NCI-H1417 treated with DMSO at 0.1 percent for 48 hours (cell line): Measurements from ENCODE around the gene OGN.
"Not testable (repeated sequence)": the region's sequence is repeated elsewhere in the genome, so short reads cannot be mapped to it uniquely, and the experiment has no call there.

Source experiments
- DNase-seq: peaks from one replicate; lab custom pipeline; 2025; lab: John Stamatoyannopoulos, UW

Gene OGN, protein sequence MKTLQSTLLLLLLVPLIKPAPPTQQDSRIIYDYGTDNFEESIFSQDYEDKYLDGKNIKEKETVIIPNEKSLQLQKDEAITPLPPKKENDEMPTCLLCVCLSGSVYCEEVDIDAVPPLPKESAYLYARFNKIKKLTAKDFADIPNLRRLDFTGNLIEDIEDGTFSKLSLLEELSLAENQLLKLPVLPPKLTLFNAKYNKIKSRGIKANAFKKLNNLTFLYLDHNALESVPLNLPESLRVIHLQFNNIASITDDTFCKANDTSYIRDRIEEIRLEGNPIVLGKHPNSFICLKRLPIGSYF

DNA sequence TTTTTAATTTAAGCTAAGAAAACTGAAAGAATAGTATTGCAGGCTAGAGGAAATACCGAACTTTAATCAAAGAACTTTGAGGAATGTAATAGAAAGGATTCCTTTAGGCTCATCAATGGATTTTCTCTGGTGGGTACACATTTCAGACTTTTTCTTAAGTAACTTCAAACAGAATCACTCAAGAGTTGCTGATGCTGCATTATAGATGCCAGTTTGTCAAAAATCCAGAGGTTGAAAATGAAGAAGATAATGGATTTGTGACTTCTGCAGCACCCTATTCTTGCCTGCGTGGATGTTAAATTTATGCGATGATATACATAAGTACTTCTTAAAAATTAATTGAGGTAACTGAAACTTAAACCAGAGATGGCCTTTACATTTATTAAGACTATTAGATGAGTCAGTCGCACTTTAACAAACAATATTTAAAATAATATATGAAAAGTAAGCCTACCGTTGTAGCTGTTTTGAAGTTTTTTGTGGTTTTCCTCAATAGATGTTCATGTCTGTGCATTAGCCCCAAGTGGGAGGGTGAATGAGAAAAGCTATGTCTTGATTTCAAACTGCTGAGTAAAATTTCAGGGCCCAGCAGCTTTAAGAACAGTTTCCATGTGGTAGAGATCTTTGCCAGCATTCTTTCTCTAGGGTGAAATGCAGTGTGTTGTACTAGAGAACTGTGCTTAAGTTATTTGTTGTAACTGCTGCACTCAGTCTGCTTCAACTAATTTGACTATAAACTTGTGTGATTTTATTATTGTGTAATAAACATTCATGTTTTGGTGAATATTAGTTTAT is at the start of gene OGN:
TSS of gene OGN (minus strand) at position 537 of the 795 bp plus-strand sequence. CDS start 1,171 bp downstream, outside the sequence.
- DNase-seq: no peak

DNA sequence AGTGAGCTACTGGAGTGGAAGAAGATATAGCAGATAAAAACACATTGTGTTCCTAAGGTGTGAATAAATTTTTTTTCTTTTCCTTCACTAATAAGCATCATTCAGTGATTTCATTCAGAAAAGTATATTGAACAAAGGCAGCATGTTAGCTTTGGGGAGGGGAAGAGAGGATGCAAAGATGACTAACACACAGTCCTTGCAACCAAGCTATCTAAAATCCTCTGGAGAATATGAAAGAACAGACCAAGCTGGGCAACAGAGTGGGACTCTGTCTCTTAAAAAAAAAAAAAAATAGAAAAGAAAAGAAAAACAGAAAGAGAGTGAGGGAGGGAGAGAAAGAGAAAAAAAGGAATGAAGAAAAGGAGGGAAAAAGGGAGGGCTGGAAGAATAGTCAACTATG is 42.2 kb upstream of the OGN start:
- no peak for DNase-seq

DNA sequence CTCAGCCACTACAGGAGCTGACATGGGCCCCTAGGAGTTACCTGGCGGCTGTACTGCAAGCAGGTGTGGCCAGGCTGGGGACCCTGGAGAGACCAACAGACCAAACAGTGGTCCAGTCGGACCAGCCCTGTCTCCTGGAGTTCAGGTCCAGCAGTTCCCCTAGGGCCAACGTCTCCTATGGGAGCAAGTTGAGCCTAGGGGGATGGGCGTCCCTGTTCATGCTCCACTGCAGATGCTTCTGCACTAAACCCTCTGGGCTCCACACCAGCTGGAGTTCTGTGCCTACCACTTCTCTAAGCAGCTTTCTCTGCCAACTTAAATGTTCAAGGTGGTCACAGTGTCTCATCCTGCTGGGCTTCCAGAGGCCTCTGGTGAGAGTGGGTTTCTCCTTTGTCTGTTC is 40.5 kb upstream of the OGN start:
- DNase-seq: no peak

DNA sequence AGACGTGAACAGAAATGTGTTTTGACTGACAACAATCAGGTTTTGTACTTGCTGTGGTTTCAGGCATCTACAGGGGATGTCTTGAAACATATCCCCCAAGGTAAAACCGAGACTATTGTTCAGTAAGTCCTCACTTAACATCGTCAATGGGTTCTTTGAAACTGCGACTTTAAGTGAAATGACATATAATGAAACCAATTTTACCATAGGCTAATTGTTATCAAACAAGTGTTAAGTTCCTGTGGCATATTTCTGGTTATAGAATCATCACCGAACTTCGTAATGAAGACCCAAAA is 36.3 kb upstream of the OGN start:
- no peak for DNase-seq

DNA sequence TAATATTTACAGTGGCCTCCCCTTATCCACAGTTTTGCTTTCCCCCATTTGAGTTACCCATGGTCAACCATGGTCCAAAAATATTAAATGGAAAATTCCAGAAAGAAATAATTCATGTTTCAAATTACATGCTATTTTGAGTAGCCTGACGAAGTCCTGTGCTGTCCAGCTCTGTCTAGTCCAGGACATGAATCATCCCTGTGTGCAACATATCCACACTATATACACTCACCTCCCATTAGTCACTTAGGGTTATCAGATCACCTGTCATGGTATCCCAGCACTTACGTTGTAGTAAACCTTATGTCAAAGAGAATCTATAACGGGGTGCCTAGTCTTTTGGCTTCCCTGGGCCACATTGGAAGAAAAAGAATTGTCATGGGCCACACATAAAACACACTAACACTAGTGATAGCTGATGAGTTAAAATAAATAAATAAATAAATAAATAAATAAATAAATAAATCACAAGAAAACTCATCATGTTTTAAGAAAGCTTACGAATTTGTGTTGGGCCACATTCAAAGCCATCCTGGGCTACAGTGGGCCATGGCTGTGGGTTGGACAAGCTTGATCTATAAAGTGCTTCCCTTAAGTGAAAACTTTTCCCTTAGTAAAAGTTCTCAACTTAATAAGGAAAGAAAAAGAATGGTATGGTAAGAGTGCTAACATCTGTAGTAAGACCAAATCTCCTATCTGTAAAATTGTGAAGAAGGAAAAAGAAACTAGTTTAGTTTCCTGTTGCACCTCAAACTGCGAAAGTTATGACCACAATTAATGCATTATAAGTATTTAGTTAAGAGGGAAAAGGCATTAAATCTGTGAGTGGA is 35.8 kb upstream of the OGN start:
- no peak for DNase-seq

DNA sequence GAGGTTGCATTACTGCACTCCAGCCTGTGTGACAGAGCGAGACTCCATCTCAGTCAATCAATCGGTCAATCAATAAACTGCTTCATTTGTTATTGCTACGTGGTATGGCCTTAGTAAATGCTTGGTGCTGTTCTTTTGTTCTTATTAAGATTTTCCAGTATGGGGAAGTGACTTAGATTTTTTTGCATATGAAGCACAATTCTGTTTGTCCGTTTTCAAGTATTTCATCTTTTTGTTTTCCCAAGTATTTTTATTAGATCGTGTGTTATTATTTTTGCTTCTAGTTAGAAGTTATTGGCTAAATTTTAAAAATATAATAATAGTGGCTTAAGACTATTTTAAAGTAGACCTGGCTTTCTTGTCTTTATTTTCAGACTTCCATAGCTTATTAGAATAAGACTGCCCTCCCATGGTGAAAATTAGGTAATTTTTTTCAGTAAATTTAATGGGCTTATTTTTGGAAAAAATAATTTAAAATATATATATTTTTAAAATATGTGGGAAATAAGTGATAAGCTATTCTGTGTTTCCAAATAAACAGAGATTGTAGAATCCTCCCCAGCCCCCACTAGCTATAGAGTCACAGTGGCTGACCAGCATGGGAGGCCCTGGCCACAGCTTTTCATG is 34.6 kb upstream of the OGN start:
- no peak for DNase-seq

DNA sequence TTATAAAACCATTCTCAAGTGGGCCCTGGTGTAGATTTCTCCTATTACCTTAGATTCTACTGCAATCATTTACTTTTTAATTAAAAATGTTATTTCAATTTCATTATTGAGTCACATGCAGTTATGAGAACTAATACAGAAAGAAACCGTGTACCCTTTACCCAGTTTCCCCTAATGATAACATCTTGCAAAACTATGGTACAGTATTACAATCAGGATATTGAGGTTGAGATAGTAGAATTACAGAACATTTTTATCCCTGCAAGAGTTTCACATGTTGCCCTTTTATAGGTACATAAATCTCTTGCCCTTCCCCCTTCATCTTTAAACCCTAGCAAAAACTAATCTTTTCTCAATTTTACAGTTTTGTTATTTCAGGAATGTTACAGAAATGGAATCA is 30.9 kb upstream of the OGN start:
- no peak for DNase-seq

DNA sequence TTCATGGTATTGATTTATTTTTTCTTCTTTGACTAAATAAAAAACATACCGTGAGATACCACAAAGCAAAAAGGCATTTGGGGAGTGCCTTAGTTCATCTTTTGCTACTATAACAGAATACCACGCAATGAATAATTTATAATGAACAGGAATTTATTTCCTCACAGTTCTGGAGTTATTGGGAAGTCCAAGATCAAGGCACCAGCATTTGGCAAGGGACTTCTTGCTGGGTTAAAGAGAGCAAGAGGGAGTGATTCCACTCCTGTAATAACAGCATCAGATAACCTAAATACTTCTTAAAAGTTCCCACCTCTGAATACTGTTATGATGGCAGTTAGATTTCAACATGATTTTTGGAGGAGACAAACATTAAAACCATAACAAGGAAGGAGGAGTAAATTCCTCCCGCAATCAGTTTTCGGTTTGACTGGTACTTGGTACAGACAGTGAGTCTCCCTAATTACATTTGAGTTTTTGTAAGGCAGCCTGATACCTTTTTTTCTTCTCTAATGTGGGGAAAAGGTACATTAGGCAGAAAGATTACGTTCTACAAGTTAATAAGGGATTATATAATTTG is 28.7 kb upstream of the OGN start:
- DNase-seq: no peak

DNA sequence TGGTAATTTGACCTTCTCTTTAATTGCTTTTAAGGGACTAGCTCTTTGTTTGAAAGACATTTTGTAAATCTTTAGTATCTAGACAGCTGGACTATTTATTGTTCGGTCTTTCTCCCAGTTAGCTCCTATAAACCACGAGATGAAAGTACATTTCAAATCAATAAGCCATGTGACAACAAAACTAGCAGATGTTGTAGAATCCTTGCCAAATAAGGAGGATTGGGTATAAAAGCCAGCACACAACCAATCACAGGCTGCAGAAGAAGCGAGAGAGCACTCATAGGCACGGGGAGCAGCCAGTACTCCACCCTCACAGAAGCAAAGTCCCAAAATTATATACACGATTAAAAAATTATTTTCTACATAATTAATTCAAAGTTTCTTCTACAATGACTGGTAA is 28.0 kb upstream of the OGN start:
- DNase-seq: no peak

DNA sequence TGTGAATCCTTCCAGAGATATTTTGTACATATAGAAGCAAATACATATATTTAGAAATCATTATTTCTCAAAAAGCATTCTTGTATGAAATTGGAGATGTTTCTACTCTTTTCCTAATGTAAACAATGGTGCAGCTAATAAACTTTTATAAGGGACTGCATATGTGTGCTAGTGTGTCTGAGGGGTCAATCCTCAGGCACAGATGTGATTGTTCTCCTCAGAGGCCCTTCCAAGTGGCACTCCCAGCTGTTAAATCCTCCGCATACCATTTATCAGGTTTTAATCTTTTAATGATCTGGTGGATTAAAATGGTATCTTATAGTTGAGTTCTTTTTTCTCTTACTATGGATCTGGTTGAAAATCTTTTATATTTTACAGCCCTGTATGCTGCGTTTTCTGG is 25.5 kb upstream of the OGN start:
- DNase-seq: no peak

DNA sequence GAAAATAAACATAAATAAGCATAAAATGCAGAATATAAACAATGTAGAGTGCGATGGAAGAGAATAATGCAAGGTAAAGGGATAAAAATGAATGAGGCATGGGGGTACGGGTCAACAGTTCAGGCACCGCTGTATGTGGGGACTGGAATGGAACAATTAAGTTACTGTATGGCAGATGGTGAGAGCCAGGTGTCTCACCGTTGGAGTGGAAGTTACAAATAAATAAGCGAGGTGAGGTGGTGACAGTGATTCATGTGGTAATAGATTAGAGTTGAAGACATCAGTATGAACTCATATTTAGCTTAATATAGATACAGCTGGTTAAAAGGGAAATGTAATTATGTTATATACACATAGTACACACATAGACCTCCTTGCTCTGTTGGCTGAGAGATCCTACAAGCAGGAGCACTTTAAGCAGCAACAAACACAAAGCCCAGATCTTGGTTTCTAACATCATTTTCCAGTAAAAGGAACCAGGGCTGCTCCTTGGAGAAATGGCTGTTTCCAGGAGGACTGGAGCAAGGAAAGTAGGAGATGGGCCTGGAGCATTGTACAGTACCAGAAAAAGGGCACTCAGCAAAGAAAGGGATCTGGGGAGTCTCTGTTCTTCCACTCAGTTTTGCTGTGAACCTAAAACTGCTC is 22.2 kb upstream of the OGN start:
- DNase-seq: peak; percentile 98

DNA sequence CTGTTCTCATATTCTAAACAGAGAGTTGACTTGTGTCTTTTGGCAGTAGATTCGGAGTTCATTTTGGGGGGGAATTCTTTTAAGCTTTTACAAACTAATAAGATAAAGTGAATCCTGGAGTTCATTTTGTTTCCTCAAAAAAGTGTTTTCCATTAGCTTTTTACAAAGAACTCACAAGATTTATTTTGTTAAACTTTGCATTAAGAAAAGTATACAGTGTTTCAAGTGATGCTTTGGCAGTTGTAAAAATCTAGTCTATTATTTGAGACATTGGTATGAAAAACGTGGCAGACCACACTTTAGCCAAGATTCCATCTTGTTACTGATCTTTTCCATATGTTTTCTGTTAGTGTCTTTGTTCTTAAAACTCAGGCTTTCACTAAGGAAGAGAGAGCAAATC is 21.1 kb upstream of the OGN start:
- DNase-seq: no peak

DNA sequence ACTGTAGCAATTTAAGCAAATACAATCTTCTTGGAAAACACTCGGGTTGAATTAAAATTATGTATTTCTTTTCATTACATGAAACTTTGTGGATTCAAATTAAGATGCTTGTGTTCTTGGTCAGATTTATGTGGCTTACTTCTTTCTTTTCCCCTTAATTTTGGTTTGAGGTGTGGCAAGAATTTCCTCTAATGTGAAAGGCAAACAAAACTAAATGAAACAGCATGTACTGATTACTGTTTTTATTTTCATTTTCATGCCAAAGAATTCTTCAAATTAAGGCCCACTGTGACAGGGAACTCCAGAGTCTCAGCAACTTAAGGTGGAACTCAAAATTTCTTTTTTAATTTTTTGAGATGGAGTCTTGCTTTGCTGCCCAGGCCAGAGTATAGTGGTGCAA is 20.0 kb upstream of the OGN start, which contains the start of gene OMD:
TSS of gene OMD (minus strand) at position 132 of the 400 bp plus-strand sequence. CDS start 6,913 bp downstream, outside the sequence.
- DNase-seq: no peak

DNA sequence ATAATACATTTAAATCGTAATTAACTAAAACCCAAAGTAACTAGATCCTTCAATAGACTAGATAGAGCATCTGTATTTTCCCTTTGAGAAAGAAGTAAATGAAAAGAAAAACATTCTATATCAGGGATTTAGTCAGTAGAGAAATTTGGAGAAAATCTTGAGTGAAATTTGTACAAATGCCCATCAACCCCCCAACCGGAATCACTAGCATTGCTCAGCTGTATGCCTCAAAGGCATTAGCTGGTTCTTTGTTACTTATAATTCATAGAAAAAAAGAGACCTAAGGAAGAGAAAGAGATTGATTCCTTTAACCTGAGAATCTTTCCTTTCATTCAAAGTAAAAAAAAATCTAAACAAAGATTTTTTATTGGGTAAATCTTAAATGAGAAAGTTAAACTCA is 19.2 kb upstream of the OGN start:
- no peak for DNase-seq

DNA sequence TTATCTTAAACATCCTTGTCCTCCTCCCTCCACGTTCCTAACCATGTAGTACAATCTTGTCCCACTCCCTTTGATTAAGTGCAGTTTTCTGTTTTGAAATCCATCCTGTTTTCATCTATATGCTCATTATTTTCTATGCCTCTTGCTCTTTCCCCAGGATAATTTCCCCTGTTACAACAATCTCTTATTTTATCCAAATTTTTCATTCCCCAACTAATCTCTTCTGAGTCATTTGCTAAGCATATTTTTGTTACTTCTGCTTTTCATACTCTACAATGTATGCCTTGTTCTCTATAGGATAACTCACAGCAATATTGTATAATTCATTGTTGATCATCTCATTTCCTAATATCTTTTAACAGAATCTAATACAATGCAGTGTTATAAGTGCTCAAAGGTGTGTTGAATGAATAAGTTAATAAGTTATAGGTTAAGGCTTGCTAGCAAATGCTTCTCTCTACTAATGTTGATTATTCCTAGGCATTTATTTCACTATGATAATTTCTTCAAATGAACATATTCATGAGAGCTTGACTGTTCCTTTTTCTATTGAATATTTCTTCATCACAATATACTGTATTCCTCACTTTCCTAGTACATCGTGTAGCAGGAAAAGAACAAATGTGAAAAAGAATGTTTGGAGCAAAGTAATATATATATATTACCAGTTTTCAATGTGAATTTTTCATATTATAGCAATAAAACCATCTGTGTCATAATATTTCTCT is 18.4 kb upstream of the OGN start:
- no peak for DNase-seq

DNA sequence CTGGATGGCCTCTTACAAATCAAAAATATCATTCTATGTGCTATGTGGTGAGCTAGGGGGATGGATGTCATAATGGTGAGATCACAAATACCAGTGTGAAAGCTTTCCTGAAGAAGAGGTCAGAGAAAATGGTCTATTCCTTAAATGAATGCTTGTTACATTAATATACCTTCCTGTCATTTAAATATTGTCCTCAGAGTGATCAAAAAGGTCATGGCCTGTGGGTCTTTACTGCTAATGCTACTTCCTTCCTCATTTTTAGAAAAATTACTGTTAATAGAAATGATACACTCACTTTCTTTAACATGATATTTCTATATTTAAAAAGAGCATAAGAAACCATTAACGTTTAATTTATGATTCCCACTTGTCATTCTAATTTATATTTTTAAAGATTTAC is 10.2 kb upstream of the OGN start:
- no peak for DNase-seq

DNA sequence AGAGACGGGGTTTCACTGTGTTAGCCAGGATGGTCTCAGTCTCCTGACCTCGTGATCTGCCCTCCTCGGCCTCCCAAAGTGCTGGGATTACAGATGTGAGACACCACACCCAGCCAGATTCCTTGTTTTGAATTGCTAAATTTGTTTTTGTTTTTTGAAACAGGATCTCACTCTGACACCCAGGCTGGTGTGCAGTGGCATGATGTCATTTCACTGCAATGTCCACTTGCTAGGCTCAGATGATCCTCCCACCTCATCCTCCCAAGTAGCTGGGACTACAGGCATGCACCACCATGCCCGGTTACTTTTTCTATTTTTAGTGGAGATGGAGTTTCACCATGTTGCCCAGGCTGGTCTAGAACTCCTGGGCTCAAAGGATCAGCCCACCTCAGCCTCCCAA is 6.8 kb upstream of the OGN start:
- DNase-seq: not testable (repeated sequence)

DNA sequence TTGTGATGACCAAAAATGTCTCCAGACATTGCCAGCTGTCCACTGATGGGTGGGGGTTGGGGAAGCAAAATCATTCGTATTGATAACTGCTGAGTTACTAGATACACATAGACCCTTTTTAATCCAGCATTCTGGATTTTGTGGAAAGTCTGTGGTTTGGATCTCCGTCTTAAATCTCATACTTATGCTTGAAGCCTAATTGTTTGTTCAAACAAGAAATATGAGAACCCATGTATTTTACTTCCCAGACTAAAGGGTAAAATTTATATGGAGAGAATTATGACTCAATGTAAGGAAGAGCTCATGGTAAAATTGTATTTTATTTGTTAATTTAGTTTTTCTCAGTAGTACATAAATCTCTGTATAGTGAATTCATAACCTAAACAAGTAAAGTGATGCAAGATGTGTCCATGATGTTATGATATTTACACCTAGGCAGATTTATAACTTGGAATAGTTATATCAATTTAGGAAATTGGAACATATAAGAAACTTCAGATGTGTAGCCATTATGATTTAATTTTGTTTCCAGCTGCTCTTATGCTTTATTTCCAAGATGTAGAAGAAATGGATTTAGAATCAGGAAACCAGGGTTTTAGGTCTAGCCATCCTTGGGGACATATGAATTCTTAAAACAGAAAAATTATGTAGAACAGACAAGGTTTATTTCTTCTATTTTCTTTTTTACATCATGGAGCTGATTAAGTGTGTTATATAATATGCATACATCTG is 4.5 kb upstream of the OGN start:
- DNase-seq: no peak

DNA sequence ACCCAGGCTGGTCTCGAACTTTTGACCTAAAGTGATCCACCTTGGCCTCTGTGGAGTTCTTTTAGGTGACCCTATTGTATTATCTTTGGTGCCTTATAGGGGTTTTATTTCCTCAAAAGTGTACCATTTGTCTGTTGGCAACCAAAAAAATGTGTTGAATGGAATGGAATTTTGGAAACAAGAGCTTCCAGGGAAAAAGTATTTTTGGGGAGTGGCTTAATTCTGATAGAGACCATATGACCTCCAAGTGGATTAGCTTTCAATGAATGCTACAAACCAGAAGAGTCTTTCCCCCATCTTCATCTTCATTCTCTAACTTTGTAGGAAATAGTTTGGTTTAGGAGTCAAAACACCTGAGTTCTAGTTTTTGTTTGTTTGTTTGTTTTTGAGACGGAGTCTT is 3.4 kb upstream of the OGN start:
- DNase-seq: no peak

DNA sequence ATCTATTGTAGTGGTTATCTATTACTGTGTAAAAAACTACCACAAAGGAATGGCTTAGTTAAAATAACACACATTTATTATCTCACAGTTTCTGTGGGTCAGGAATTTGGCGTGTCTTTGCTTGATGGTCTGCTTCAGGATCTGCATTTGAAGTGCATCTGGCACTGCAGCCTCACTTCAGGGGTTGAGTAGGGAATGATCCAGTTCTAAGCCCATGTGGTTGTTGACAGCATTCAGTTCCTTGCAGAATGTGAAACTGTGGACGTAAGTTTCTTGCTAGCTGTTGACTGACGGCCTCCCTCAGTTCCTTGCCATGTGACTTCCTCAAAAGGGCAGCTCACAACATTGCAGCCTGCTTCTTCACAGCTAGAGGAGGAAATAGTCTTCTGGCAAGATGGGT is 2.1 kb upstream of the OGN start:
- no peak for DNase-seq
